Omental fat pad (tissue), 4 donors: ENCODE data around the gene MT1X. TPM values are rescaled to one million over a fixed set of nuclear protein-coding genes. Genes with fewer than 3 reads are reported as not detected.

Experiments
- ATAC-seq: fragments of 150-250 bp; one replicate; pipeline ENCODE4 v1.9.1; 2016; ENCODE audit warnings: mild to moderate bottlenecking, moderate library complexity; ENCODE audit not compliant: low FRiP score
- DNase-seq: peaks from one replicate; pipeline ENCODE4 v3.0.0-alpha.2; 2019; ENCODE audit warnings: low spot score
- CTCF ChIP-seq, 3 donors: fragments of 450-650 bp; IDR thresholded peaks; one replicate each; pipeline ENCODE4 v1.5.1; 2016 to 2017; ENCODE audit warnings: antibody characterized with exemption in 3 of 3, mild to moderate bottlenecking in 3 of 3, moderate library complexity in 2 of 3
- total RNA-seq, 4 donors: library from RNA; depleted of rRNA; stranded (reverse); fragments of >200 nt; gene quantifications; one replicate each; pipeline ENCODE4 v1.1.0, GENCODE V29; 2016

The MT1X gene
- total RNA-seq, 4 donors from 2014 or later, result 1,336 to 3,452 (median 1,838) TPM

- no peak for DNase-seq
- ATAC-seq, result no peak
- TF ChIP-seq CTCF (IDR thresholded peaks at IDR 0.05), result no peak
Measured at GRCh38 chr16:56683424-56684172, 1.3 kb downstream of the MT1X start.

DNA sequence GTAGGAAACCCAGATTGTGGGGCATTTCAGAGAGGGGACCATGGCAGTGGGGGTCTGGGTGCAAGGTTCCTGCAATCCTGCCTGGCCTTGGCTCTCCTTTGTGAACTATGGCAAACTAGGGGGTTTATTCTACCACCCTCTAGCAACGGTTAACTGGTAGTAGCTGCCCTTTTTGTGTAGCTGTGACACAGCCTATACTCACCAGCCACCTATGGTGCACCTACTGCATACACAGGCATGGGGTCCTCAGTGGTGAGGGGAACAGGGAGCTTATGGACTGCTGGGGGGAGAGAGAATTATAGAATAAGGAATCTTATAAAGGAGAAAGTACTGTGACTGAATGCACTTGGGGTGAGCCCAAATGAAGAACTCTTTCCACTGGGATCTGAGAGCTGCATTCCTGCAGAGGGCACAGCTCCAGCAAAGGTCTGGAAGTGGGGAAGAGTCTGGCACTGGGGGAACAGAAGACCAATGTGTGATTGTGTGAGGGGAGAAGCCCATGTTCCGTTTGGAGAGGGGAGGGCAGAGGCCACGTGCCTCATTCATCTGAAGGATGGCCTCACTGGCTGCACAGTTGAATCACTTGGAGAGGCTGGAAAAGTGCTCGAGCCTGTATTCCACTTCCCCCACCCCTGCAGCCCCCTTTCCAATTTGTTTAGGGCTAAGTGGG is 2.1 kb downstream of the MT1X start:
- no peak for DNase-seq
- TF ChIP-seq CTCF (IDR thresholded peaks at IDR 0.05), result no peak

DNA sequence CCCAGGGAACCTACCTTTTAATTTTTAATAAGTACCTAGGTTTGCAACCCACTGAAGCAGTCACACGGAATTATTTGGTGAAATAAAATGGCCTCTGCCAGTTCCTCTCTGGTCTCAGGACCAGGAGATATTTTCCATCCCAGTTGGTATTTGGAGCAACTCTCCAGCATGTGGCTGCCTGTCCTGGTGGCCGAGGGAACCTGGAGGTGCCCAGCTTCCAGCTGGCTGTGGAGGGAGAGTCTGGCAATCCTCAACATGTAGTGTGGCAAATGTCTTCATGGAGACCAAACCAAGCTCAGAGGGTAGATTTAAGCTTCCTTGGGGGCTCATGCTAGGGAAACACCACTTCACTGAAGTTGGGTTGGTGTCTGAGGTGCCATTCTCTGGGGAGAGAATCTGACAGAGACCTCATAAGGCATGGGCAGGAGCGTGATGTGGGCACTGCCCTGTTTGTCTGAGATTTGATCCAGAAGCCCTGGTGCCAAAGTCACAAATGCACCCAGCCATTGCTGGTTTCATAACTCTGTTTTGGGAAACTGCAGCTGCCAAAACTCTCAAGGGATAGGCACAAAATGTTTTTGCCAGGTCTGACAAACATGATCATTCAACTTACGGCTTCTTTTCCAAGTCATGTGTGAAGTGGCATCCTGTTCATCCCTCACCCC is 2.8 kb downstream of the MT1X start:
- no peak for DNase-seq
- no peak for ATAC-seq

More for the DNA sequence above, 2.1 kb downstream of the MT1X start:
- ATAC-seq, result peak; percentile 9

GRCh38 chr16:56686758-56687157 is 4.5 kb downstream of the MT1X start:
- ATAC-seq (no peak), DNase-seq (no peak)
- TF ChIP-seq CTCF (IDR thresholded peaks at IDR 0.05), result no peak

More for the DNA sequence above, 2.8 kb downstream of the MT1X start:
- TF ChIP-seq CTCF (IDR thresholded peaks at IDR 0.05), result no peak

DNA sequence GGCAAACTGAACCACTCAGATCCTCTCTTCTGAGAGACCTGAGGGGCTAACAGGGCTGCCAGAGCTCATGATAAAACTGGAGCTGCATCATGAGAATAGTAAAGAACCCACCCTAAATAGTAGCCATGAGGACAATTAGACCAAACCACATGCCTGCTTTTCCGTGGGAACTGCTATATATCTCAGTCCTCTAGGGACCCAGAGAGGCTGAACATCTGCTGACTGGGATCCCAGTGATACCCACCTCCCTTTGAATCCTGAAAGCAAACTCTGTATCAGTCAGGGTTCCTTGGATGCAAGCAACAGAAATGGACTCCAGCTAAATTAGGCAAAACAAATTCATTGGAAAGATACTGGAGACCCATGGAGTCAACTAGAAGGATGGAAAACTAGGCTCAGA is 6.5 kb downstream of the MT1X start:
- no peak for TF ChIP-seq CTCF (IDR thresholded peaks at IDR 0.05)
- DNase-seq, result no peak
- ATAC-seq, result no peak

- DNase-seq (no peak), ATAC-seq (no peak)
- TF ChIP-seq CTCF (IDR thresholded peaks at IDR 0.05), result no peak
Measured at GRCh38 chr16:56689171-56689570, 6.9 kb downstream of the MT1X start.
